ENCODE results near the gene AGBL1. TPM values are rescaled to one million over a fixed set of nuclear protein-coding genes. Genes with fewer than 3 reads are reported as not detected.

AGBL1 gene
- polyA plus RNA-seq, 1 donor (not counting 4 experiments of a cell fraction or from before 2014, with no cell fraction given): not detected

DNA sequence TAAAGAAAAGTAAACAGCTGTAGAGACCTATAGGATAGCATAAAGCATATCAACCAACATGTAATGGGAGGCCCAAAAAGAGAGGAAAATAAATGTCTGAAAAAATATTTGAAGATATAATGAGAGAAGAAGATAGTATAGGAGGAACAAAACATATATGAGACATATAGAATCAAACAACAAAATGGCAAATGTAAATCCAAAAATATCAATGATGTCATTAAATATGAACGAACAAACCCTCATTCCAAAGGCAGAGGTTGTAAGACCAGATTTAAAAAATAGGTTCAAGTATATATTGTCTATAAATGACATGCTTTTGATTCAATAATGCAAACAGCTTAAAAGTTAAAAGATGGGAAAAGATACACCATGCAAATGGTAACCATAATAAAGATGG lies 470.4 kb downstream of the AGBL1 start:
- no peak for TF ChIP-seq EZH2 (IDR thresholded peaks at IDR 0.05; ENCODE audit: low read length)
- TF ChIP-seq, protein P1, sequence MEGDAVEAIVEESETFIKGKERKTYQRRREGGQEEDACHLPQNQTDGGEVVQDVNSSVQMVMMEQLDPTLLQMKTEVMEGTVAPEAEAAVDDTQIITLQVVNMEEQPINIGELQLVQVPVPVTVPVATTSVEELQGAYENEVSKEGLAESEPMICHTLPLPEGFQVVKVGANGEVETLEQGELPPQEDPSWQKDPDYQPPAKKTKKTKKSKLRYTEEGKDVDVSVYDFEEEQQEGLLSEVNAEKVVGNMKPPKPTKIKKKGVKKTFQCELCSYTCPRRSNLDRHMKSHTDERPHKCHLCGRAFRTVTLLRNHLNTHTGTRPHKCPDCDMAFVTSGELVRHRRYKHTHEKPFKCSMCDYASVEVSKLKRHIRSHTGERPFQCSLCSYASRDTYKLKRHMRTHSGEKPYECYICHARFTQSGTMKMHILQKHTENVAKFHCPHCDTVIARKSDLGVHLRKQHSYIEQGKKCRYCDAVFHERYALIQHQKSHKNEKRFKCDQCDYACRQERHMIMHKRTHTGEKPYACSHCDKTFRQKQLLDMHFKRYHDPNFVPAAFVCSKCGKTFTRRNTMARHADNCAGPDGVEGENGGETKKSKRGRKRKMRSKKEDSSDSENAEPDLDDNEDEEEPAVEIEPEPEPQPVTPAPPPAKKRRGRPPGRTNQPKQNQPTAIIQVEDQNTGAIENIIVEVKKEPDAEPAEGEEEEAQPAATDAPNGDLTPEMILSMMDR (optimal IDR thresholded peaks at IDR 0.05 in 1 of 3, IDR thresholded peaks at IDR 0.05 in 1 of 3, conservative IDR thresholded peaks at IDR 0.05 in 1 of 3; ENCODE audit: extremely low read depth in 1 of 3, insufficient read depth in 2 of 3, low read length in 3 of 3): no peak
- no peak overlapping the region for H3K4me3 ChIP-seq (ENCODE audit: control insufficient read depth in 2 of 3, extremely low read depth in 1 of 3, insufficient read depth in 2 of 3, low read depth in 1 of 3, low read length in 3 of 3)
- H3K27ac ChIP-seq (ENCODE audit: control insufficient read depth, insufficient read depth, low read length): no peak overlapping the region
- no peaks in the 10 kb centered on the region for H3K9me1 ChIP-seq (ENCODE audit: control insufficient read depth, extremely low read depth, insufficient read depth, low read length)
- dilution Hi-C loops (cut with MboI; ENCODE audit: extremely low pct_ligation_motif_present, low sequenced_read_pairs): no loop called here
- no peaks in the 10 kb centered on the region for H3K4me1 ChIP-seq (ENCODE audit: control insufficient read depth, extremely low read depth, insufficient read depth, low read length)
- H4K20me1 ChIP-seq (ENCODE audit: control insufficient read depth, extremely low read depth, insufficient read depth, low read length): no peaks in the 10 kb centered on the region
- H3K27me3 ChIP-seq (ENCODE audit: control insufficient read depth, extremely low read depth, insufficient read depth, low read length): no peaks in the 10 kb centered on the region
- no peak overlapping the region for H3K9ac ChIP-seq (ENCODE audit: control insufficient read depth, extremely low read depth, insufficient read depth, low read length)
- FAIRE-seq (no peak), DNase-seq (ENCODE audit: low read depth, low spot score) (no peak)
- H2AFZ ChIP-seq (ENCODE audit: control insufficient read depth, low read length): no peak overlapping the region
- no peaks in the 10 kb centered on the region for H3K79me2 ChIP-seq (ENCODE audit: control insufficient read depth, insufficient read depth, low read length)
- no peaks in the 10 kb centered on the region for H3K36me3 ChIP-seq (ENCODE audit: control insufficient read depth in 2 of 2, extremely low read depth in 1 of 2, insufficient read depth in 2 of 2, low read length in 2 of 2)
- no peaks in the 10 kb centered on the region for H3K9me3 ChIP-seq (ENCODE audit: control insufficient read depth, low read depth, low read length)
- no peak overlapping the region for H3K4me2 ChIP-seq (ENCODE audit: control insufficient read depth, extremely low read depth, insufficient read depth, low read depth, low read length)

DNA sequence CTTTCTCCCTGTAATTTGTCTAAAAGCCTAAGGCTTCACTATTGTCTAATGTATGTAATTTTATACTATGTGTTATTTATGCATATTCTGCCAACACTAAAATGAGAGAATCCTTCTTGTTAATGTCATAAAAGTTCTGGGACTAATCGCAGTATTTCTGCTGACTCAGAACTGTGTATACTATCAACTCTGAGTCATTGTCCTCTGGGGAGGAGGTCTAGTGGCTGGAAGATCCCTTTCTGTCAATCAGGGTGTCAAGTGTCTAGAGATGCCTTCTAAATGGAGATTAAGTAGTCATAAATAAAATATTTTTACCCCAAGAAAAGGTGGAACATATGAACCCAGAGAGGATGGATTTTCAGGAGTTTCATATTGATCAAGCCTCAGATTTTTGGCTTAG lies 473.4 kb downstream of the AGBL1 start:
- H4K20me1 ChIP-seq (ENCODE audit: control insufficient read depth, extremely low read depth, insufficient read depth, low read length): no peaks in the 10 kb centered on the region
- dilution Hi-C loops (cut with MboI; ENCODE audit: extremely low pct_ligation_motif_present, low sequenced_read_pairs): no loop called here
- H2AFZ ChIP-seq (ENCODE audit: control insufficient read depth, low read length): no peak overlapping the region
- H3K9ac ChIP-seq (ENCODE audit: control insufficient read depth, extremely low read depth, insufficient read depth, low read length): no peak overlapping the region
- no peaks in the 10 kb centered on the region for H3K27me3 ChIP-seq (ENCODE audit: control insufficient read depth, extremely low read depth, insufficient read depth, low read length)
- FAIRE-seq (no peak), DNase-seq (ENCODE audit: low read depth, low spot score) (no peak)
- no peaks in the 10 kb centered on the region for H3K79me2 ChIP-seq (ENCODE audit: control insufficient read depth, insufficient read depth, low read length)
- H3K4me3 ChIP-seq (ENCODE audit: control insufficient read depth in 2 of 3, extremely low read depth in 1 of 3, insufficient read depth in 2 of 3, low read depth in 1 of 3, low read length in 3 of 3): no peak overlapping the region
- H3K9me3 ChIP-seq (ENCODE audit: control insufficient read depth, low read depth, low read length): no peaks in the 10 kb centered on the region
- H3K9me1 ChIP-seq (ENCODE audit: control insufficient read depth, extremely low read depth, insufficient read depth, low read length): no peaks in the 10 kb centered on the region
- H3K4me1 ChIP-seq (ENCODE audit: control insufficient read depth, extremely low read depth, insufficient read depth, low read length): no peaks in the 10 kb centered on the region
- no peaks in the 10 kb centered on the region for H3K36me3 ChIP-seq (ENCODE audit: control insufficient read depth in 2 of 2, extremely low read depth in 1 of 2, insufficient read depth in 2 of 2, low read length in 2 of 2)
- H3K4me2 ChIP-seq (ENCODE audit: control insufficient read depth, extremely low read depth, insufficient read depth, low read depth, low read length): no peak overlapping the region
- H3K27ac ChIP-seq (ENCODE audit: control insufficient read depth, insufficient read depth, low read length): no peak overlapping the region
- TF ChIP-seq EZH2 (IDR thresholded peaks at IDR 0.05; ENCODE audit: low read length): no peak
- TF ChIP-seq, protein P1 (optimal IDR thresholded peaks at IDR 0.05 in 1 of 3, IDR thresholded peaks at IDR 0.05 in 1 of 3, conservative IDR thresholded peaks at IDR 0.05 in 1 of 3; ENCODE audit: extremely low read depth in 1 of 3, insufficient read depth in 2 of 3, low read length in 3 of 3): no peak
